Tibial artery (tissue), 4 donors: ENCODE data around the gene EBLN1.

Experiments
- DNase-seq, 2 donors: peaks; one replicate each; pipeline ENCODE4 v3.0.0-alpha.2; 2019
- H3K27ac ChIP-seq, 2 donors: fragments of 200-600 bp; sonication (generic) in 1 of 2; 1 replicate in 1 of 2; 2 replicates in 1 of 2; pipeline ENCODE4 v1.5.1; 2018 to 2019; ENCODE audit warnings: mild to moderate bottlenecking in 1 of 2
- H3K27me3 ChIP-seq, 2 donors: fragments of 200-600 bp; sonication (generic) in 1 of 2; one replicate each; pipeline versions ENCODE4 v1.5.1 to v1.6.0; 2016 to 2019
- H3K36me3 ChIP-seq, 3 donors: fragments of 200-600 bp; sonication (generic) in 2 of 3; one replicate each; pipeline ENCODE4 v1.5.1; 2016 to 2019; ENCODE audit warnings: mild to moderate bottlenecking in 2 of 3
- H3K4me1 ChIP-seq, 4 donors: fragments of 200-600 bp; sonication (generic) in 2 of 4; 1 replicate in 3 of 4; 2 replicates in 1 of 4; pipeline ENCODE4 v1.5.1; 2016 to 2019
- H3K4me3 ChIP-seq, 2 donors: fragments of 200-600 bp; sonication (generic) in 1 of 2; 1 replicate in 1 of 2; 2 replicates in 1 of 2; pipeline ENCODE4 v1.5.1; 2018 to 2019; ENCODE audit warnings: mild to moderate bottlenecking in 2 of 2
- H3K9me3 ChIP-seq, 3 donors: fragments of 200-600 bp; sonication (generic) in 1 of 3; one replicate each; pipeline ENCODE4 v1.5.1; 2016 to 2019
- CTCF ChIP-seq, 2 experiments: fragments of 200-600 bp in 1 of 2; fragments of 450-650 bp in 1 of 2; IDR thresholded peaks; one replicate each; pipeline ENCODE4 v1.5.1; 2017 to 2019; ENCODE audit warnings: antibody characterized with exemption in 2 of 2, mild to moderate bottlenecking in 1 of 2, moderate library complexity in 1 of 2
- intact Hi-C: fragments of 100-400 bp; cut with DNase I; formaldehyde crosslinking; loops from one replicate; pipeline ENCODE4 v1.15.0; 2023; ENCODE audit warnings: low total_unique reads

EBLN1 gene

GRCh38 chr10:22244001-22244400, 26.2 kb upstream of the EBLN1 start:
- no peak overlapping the region for H3K27ac ChIP-seq
- intact Hi-C loops = loop anchor here (10.0 kb wide), 1 partner anchor 729 kb away; no protein-coding TSS in a partner anchor
- no peaks in the 10 kb centered on the region for H3K9me3 ChIP-seq
- no peak for DNase-seq
- H3K36me3 ChIP-seq = no peaks in the 10 kb centered on the region
- H3K4me3 ChIP-seq = no peak overlapping the region
- TF ChIP-seq CTCF (IDR thresholded peaks at IDR 0.05) = no peak
- H3K27me3 ChIP-seq = peaks cover 0 to 22% of the 10 kb centered on the region in 2 donors
- H3K4me1 ChIP-seq = peaks cover 0 to 12% (median 2%) of the 10 kb centered on the region in 4 donors

- peaks cover 0 to 12% (median 2%) of the 10 kb centered on the region in 4 donors for H3K4me1 ChIP-seq
- intact Hi-C loops = loop anchor here (10.0 kb wide), 1 partner anchor 729 kb away; no protein-coding TSS in a partner anchor
- no peaks in the 10 kb centered on the region for H3K9me3 ChIP-seq
- no peaks in the 10 kb centered on the region for H3K36me3 ChIP-seq
- no peak overlapping the region for H3K4me3 ChIP-seq
- no peak for DNase-seq
- H3K27me3 ChIP-seq = peaks cover 0 to 28% of the 10 kb centered on the region in 2 donors
- no peak overlapping the region for H3K27ac ChIP-seq
- no peak for TF ChIP-seq CTCF (IDR thresholded peaks at IDR 0.05)
These were observed 25.5 kb upstream of the EBLN1 start for GRCh38 chr10:22243321-22243720.

GRCh38 chr10:22231260-22231659, 13.4 kb upstream of the EBLN1 start:
- H3K4me3 ChIP-seq = no peak overlapping the region
- TF ChIP-seq CTCF (IDR thresholded peaks at IDR 0.05) = no peak
- DNase-seq = no peak
- H3K9me3 ChIP-seq = no peaks in the 10 kb centered on the region
- H3K36me3 ChIP-seq = no peaks in the 10 kb centered on the region
- H3K27me3 ChIP-seq = no peaks in the 10 kb centered on the region
- peaks cover 0 to 5% (median 0%) of the 10 kb centered on the region in 4 donors for H3K4me1 ChIP-seq
- H3K27ac ChIP-seq = no peak overlapping the region
- intact Hi-C loops = loop anchor here (2.0 kb wide), 1 partner anchor 22 kb away; no protein-coding TSS in a partner anchor

- TF ChIP-seq CTCF (IDR thresholded peaks at IDR 0.05) = no peak
- Histone ChIP-seq H3K4me3 (peak overlapping the region; percentile 60 to 69), H3K36me3 (no peaks in the 10 kb centered on the region), H3K9me3 (no peaks in the 10 kb centered on the region), H3K4me1 (peaks cover 0 to 5% (median 0%) of the 10 kb centered on the region in 4 donors), H3K27me3 (no peaks in the 10 kb centered on the region), H3K27ac (peak overlapping the region; percentile 78 to 84)
- intact Hi-C loops = loop anchor here (2.0 kb wide), 1 partner anchor 23 kb away; no protein-coding TSS in a partner anchor
- DNase-seq = no peak
These were observed 12.5 kb upstream of the EBLN1 start for GRCh38 chr10:22230158-22230833.

GRCh38 chr10:22229802-22230157, 12.0 kb upstream of the EBLN1 start:
- DNase-seq = no peak
- Histone ChIP-seq H3K4me3 (peak overlapping the region; percentile 60 to 69), H3K27ac (peak overlapping the region; percentile 78 to 84), H3K27me3 (no peaks in the 10 kb centered on the region), H3K9me3 (no peaks in the 10 kb centered on the region), H3K4me1 (peaks cover 0 to 5% (median 0%) of the 10 kb centered on the region in 4 donors), H3K36me3 (no peaks in the 10 kb centered on the region)
- no peak for TF ChIP-seq CTCF (IDR thresholded peaks at IDR 0.05)
- intact Hi-C loops = loop anchor here (2.0 to 10.0 kb wide), 2 partner anchors 23 to 225 kb away; partner anchors contain the start of gene DNAJC1
